SU-DHL-6 (cell line): ENCODE data around the gene DTNBP1.

Experiments
- H2AFZ ChIP-seq: fragments of 200-600 bp; sonication (generic); 2 replicates; pipeline ENCODE4 v1.6.1; 2014; ENCODE audit warnings: low read depth, mild to moderate bottlenecking, moderate library complexity, mixed read lengths, antibody characterized with exemption, low read length; ENCODE audit not compliant: severe bottlenecking
- H3F3A ChIP-seq: fragments of 200-600 bp; shearing (Covaris generic); 2 replicates; pipeline ENCODE4 v1.6.0; 2016; ENCODE audit warnings: antibody characterized with exemption, mild to moderate bottlenecking; ENCODE audit not compliant: insufficient read depth
- H3K27ac ChIP-seq: fragments of 200-600 bp; sonication (generic); 2 replicates; pipeline ENCODE4 v1.5.1; 2016; ENCODE audit warnings: low read depth, mild to moderate bottlenecking, low read length, moderate library complexity, mixed read lengths
- H3K27me3 ChIP-seq: fragments of 200-600 bp; sonication (generic), shearing (Covaris generic); 2 replicates; pipeline ENCODE4 v1.6.0; 2014; ENCODE audit warnings: mild to moderate bottlenecking, low read length
- H3K36me3 ChIP-seq: fragments of 200-600 bp; sonication (generic); 2 replicates; pipeline ENCODE4 v1.6.1; 2014; ENCODE audit warnings: mild to moderate bottlenecking, low read length, mixed read lengths
- H3K4me2 ChIP-seq: fragments of 300-600, 200-600 bp; shearing (Covaris generic), sonication (generic); 2 replicates; pipeline ENCODE4 v1.6.0; 2014; ENCODE audit warnings: low read length, low read depth, mild to moderate bottlenecking; ENCODE audit not compliant: poor library complexity, severe bottlenecking
- H3K4me3 ChIP-seq: fragments of 200-600 bp; sonication (generic); 2 replicates; pipeline ENCODE4 v1.5.1; 2014; ENCODE audit warnings: antibody characterized with exemption, low read length, mild to moderate bottlenecking, mixed read lengths; ENCODE audit not compliant: insufficient read depth, poor library complexity, severe bottlenecking
- H3K79me2 ChIP-seq: fragments of 200-600 bp; sonication (generic); 2 replicates; pipeline ENCODE4 v1.6.1; 2014; ENCODE audit warnings: mild to moderate bottlenecking, low read length, moderate library complexity; ENCODE audit not compliant: insufficient read depth
- H3K9ac ChIP-seq: fragments of 200-600 bp; sonication (generic); 2 replicates; pipeline ENCODE4 v1.7.0; 2014; ENCODE audit warnings: mild to moderate bottlenecking, low read length
- H3K9me2 ChIP-seq: fragments of 200-600 bp; sonication (generic); replicated peaks from 2 replicates; pipeline ENCODE4 v1.6.1; 2014; ENCODE audit warnings: low read length; ENCODE audit not compliant: insufficient read depth
- H3K9me3 ChIP-seq: fragments of 200-600 bp; sonication (generic); 2 replicates; pipeline ENCODE4 v1.6.1; 2014; ENCODE audit warnings: low read length, mixed read lengths; ENCODE audit not compliant: insufficient read depth
- H4K20me1 ChIP-seq: fragments of 200-600 bp; sonication (generic); 2 replicates; pipeline ENCODE4 v1.6.1; 2014; ENCODE audit warnings: low read depth, mild to moderate bottlenecking, antibody characterized with exemption, low read length, moderate library complexity, mixed read lengths
- EZH2phosphoT487 ChIP-seq: fragments of 200-600 bp; sonication (generic), shearing (Covaris generic); conservative IDR thresholded peaks from 2 replicates; pipeline ENCODE4 v1.6.1; 2018; ENCODE audit warnings: mild to moderate bottlenecking, antibody characterized with exemption, low read length, moderate library complexity, mixed read lengths
- TF ChIP-seq, protein P1 (sequence below): fragments of 200-600 bp; sonication (generic); IDR thresholded peaks from one replicate; pipeline ENCODE4 v1.5.1; 2017; ENCODE audit warnings: antibody characterized with exemption, mild to moderate bottlenecking, low read length, moderate library complexity; ENCODE audit not compliant: insufficient read depth, poor library complexity, severe bottlenecking

Gene DTNBP1

DNA sequence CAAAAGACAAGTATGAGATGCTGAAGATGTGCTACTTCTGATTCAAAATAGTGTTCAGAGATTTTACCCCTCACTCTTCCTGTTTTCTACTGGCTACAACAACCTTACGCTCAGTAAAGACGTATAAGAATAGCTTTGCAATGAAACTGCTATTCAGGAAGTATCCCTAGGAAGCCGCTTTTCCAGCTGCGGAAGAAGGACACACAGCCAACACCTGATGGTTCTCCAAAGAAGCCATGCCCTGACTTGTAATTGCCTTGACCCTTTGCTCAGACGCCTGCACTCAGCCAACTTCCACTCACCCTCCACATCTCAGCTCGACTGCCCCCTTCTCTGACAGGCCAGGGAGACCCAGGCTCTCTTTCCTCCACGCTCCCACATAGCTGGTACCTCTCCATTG is 111.6 kb downstream of the DTNBP1 start:
- no peak overlapping the region for H3K4me2 ChIP-seq

DNA sequence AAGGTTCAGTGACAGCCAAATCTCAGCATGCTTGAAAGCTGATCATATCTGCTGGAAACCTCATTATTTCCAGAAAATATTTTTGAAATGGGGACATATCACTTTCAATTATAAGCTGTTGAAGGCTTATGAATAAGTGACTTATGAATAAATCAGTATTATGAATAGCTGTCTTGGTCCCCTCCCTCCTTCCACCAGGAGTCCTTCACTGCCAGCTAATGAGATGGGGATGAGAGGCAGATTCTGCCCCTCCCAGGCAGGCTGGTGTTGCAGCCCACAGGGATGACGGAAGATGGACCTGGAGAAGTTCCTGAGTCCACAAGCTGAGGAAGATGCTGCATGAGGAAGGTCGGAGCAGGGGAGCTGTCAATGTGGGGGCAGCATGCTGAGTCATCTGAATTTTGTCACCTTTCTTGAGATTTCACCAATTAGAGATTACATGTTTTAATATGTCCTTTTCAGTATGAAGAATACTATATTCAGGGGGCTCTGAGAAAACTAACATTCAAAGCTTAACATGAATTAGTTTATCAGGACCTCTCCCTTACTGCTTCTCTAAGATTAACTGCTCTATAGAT is 112.2 kb downstream of the DTNBP1 start:
- no peak overlapping the region for H3K4me2 ChIP-seq
- peaks cover 92% of the 10 kb centered on the region for H3K79me2 ChIP-seq
- no peaks in the 10 kb centered on the region for H3K9me3 ChIP-seq
- no peaks in the 10 kb centered on the region for H4K20me1 ChIP-seq
- no peak overlapping the region for H3K27ac ChIP-seq
- H3K27me3 ChIP-seq, result no peaks in the 10 kb centered on the region
- no peaks in the 10 kb centered on the region; the same call in 1 of the 2 replicates for H3K36me3 ChIP-seq
- H3F3A ChIP-seq, result 0 out of 2 replicates have a peak, but pooled peaks cover 4% of the 10 kb centered on the region
- no peak for TF ChIP-seq EZH2phosphoT487
- TF ChIP-seq, protein P1, sequence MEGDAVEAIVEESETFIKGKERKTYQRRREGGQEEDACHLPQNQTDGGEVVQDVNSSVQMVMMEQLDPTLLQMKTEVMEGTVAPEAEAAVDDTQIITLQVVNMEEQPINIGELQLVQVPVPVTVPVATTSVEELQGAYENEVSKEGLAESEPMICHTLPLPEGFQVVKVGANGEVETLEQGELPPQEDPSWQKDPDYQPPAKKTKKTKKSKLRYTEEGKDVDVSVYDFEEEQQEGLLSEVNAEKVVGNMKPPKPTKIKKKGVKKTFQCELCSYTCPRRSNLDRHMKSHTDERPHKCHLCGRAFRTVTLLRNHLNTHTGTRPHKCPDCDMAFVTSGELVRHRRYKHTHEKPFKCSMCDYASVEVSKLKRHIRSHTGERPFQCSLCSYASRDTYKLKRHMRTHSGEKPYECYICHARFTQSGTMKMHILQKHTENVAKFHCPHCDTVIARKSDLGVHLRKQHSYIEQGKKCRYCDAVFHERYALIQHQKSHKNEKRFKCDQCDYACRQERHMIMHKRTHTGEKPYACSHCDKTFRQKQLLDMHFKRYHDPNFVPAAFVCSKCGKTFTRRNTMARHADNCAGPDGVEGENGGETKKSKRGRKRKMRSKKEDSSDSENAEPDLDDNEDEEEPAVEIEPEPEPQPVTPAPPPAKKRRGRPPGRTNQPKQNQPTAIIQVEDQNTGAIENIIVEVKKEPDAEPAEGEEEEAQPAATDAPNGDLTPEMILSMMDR, result no peak
- H3K9me2 ChIP-seq, result no peaks in the 10 kb centered on the region
- H3K9ac ChIP-seq, result no peak overlapping the region
- H3K4me3 ChIP-seq, result no peak overlapping the region
- no peak overlapping the region for H2AFZ ChIP-seq

More for the DNA sequence above, 111.6 kb downstream of the DTNBP1 start:
- H3K27ac ChIP-seq, result no peak overlapping the region
- no peaks in the 10 kb centered on the region for H3K27me3 ChIP-seq
- TF ChIP-seq, protein P1, result no peak
- TF ChIP-seq EZH2phosphoT487, result no peak
- no peak overlapping the region for H3K9ac ChIP-seq
- no peaks in the 10 kb centered on the region; the same call in 1 of the 2 replicates for H3K36me3 ChIP-seq
- H3K9me2 ChIP-seq, result no peaks in the 10 kb centered on the region
- no peak overlapping the region for H3K4me3 ChIP-seq
- H4K20me1 ChIP-seq, result no peaks in the 10 kb centered on the region
- H3K79me2 ChIP-seq, result peaks cover 92% of the 10 kb centered on the region
- H3F3A ChIP-seq, result 0 out of 2 replicates have a peak, but pooled peaks cover 4% of the 10 kb centered on the region
- H2AFZ ChIP-seq, result no peak overlapping the region
- no peaks in the 10 kb centered on the region for H3K9me3 ChIP-seq

DNA sequence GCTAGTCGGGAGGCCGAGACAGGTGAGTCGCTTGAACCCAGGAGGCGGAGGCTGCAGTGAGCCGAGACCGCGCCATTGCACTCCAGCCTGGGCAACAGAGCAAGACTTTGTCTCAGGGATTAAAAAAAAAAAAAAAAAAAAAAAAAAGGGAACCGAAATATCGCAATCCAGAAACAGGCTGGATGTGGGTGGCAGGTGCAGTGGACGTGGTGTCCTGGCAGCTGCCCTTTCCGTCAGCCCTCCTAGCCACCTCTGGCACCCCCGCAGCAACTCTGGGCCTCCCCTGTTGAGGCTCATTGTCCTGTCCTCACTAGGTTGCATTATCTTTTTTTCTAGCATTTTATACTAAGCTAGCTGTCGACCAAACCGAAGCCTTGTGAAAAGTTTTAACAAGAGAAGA is 113.5 kb downstream of the DTNBP1 start:
- Histone ChIP-seq H3F3A (0 out of 2 replicates have a peak, but pooled peaks cover 4% of the 10 kb centered on the region), H3K4me3 (no peak overlapping the region), H3K36me3 (peaks cover 7% of the 10 kb centered on the region; the same call in 1 of the 2 replicates), H3K4me2 (no peak overlapping the region), H3K9me2 (no peaks in the 10 kb centered on the region), H4K20me1 (no peaks in the 10 kb centered on the region), H3K9ac (no peak overlapping the region), H3K79me2 (peaks cover 90% of the 10 kb centered on the region), H3K9me3 (no peaks in the 10 kb centered on the region), H3K27ac (no peak overlapping the region), H3K27me3 (no peaks in the 10 kb centered on the region), H2AFZ (no peak overlapping the region)
- no peak for TF ChIP-seq EZH2phosphoT487
- TF ChIP-seq, protein P1, result no peak
